ENCODE measurements around the gene AMPH.

- TF ChIP-seq CTCF (optimal IDR thresholded peaks at IDR 0.05 in 1 of 3, IDR thresholded peaks at IDR 0.05 in 1 of 3, conservative IDR thresholded peaks at IDR 0.05 in 1 of 3; ENCODE audit: extremely low read depth in 1 of 3, insufficient read depth in 2 of 3, low read length in 3 of 3), result no peak
- no peak for TF ChIP-seq EZH2 (IDR thresholded peaks at IDR 0.05; ENCODE audit: low read length)
Observed at GRCh38 chr7:38396852-38397251, 234.3 kb downstream of the AMPH start.
